HG02852 (cell line): Measurements from ENCODE around the gene APOBEC3B.
"Not testable (repeated sequence)": the region's sequence is repeated elsewhere in the genome, so short reads cannot be mapped to it uniquely, and the experiment has no call there.

ENCODE experiments used
- ATAC-seq: cut with Tn5 transposase; IDR thresholded peaks from one replicate; pipeline ENCODE4 v1.9.1; 2021; ENCODE audit warnings: mild to moderate bottlenecking, moderate library complexity; ENCODE audit not compliant: unreplicated experiment

The APOBEC3B gene

DNA sequence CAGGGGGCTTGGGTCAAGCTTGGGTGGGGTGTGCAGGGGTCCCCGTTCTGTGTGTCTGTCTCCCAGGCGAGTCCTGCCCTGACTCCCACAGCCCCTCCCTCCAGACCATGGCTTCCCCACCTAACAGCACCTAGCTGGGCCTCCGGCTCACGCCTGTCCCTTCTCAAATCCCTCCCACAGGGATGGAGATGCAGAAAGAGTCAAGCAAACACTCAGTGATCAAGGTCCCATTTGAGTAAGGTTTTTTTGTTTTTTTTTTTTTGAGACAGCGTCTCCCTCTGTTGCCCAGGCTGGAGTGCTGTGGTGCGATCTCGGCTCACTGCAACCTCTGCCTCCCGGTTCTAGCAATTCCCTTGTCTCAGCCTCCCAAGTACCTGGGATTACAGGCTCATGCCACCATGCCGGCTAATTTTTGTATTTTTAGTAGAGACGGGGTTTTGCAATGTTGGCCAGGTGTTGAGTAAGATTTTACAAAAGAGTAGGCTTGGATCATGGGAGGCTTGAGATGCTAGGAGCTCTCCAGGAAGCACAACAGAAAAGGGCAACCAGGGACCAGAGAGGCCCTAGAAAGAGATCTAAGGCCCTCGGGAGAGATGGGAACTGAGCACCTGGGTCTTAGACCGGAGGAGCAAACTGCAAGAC lies 44.5 kb downstream of the APOBEC3B start:
- ATAC-seq = no peak

DNA sequence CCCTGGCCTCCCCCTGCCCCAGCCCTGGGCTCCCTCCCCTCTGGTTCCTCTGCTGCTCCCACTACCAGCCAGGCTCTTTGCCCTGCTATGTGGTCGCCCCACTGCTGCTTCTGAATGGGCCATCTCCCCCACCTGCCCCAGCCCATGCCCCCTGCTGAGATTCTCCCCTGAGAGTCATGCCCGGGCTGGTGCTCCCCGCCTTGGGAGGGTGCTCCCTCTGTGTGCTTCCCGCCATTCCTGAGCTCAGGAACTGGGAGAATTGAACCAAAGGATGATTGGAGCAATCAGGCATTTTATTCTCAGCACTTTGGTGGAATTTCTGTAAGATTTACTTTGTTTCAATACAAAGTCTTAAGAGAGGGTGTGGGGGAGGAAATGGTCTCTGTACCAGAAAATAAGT lies 45.6 kb downstream of the APOBEC3B start:
- no peak for ATAC-seq

DNA sequence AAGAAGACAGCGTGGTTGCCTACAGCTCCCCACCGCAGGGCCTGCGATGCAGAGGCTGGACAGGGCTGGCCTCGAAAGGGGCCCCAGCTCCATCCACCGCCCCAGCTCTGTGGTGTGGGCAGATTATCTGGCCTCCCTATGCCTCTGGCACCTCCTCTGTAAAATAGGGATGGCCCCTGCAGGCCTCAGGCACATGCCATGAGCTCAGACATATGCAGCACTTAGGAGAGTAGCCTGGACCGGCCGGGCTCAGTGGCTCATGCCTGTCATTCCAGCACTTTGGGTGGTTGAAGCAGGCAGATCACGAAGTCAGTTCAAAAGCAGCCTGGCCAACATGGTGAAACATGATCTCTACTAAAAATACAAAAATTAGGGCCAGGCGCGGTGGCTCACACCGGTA lies 46.1 kb downstream of the APOBEC3B start:
- no peak for ATAC-seq

DNA sequence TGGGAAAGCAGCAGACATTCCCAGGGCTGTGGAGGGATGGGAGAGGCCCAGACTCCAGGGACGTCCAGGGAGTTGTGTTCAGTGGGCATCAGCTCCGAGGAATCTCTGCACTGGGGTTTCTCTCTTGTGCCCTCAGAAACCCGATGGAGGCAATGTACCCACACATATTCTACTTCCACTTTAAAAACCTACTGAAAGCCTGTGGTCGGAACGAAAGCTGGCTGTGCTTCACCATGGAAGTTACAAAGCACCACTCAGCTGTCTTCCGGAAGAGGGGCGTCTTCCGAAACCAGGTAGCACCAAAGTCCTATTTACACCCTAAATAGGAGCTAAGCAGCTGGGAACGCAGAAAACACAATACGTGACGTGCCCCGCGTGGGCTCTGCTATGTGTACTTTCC lies 47.1 kb downstream of the APOBEC3B start:
- no peak for ATAC-seq

DNA sequence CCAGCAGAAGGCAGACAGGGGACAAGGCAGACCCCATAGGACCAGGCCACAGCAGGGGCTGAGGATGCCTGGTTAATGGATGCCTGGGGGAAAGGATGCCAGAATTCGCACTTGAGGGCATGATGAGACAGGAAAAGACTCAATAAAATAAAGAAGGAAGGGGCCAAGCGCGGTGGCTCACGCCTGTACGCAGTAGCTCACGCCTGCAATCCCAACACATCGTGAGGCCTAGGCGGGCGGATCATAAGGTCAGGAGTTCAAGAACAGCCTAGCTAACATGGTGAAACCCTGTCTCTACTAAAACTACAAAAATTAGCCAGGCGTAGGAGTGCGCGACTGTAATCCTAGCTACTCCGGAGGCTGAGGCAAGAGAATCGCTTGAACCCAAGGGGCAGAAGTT lies 48.6 kb downstream of the APOBEC3B start:
- ATAC-seq = no peak

DNA sequence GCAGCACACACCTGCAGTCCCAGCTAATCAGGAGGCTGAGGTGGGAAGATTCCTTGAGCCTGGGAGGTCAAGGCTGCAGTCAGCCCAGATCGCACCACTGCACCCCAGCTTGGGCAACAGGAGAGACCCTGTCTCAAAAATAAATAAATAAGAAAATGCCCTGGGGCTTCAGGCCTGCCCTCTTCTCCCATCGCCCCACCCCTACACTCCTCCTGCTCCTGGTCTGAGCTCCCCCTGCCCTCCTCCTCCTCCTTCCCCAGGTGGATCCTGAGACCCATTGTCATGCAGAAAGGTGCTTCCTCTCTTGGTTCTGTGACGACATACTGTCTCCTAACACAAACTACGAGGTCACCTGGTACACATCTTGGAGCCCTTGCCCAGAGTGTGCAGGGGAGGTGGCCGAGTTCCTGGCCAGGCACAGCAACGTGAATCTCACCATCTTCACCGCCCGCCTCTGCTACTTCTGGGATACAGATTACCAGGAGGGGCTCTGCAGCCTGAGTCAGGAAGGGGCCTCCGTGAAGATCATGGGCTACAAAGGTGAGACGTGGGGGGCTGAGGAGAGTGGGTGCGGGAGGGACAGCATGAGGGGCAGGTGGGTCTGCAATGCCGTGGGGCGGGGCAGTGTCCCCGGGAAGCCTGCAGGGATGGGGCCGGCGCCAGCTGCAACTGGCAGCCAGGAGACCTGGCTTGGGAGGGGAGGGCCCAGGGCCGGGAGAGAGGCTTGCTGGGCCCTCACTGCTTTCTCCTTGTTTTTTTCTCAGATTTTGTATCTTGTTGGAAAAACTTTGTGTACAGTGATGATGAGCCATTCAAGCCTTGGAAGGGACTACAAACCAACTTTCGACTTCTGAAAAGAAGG lies 49.5 kb downstream of the APOBEC3B start:
- ATAC-seq = not testable (repeated sequence)

DNA sequence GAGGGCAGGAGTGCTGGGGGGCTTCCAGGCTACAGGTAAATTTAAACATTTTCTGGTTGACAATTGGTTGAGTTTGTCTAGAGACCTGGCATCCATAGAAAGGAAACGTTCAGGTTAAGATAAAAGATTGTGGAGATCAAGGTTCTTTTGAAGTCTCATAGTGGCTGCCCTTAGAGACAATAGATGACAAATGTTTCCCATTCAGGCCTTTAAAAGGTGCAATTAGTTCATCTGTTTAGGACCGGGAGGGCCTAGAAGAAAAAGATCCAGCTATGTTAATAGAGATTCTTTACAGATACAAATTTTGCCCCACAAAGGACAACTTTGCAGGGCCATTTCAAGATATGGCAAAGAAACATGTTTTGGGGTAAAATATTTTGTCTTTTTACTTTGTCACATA lies 54.9 kb downstream of the APOBEC3B start:
- ATAC-seq = not testable (repeated sequence)

DNA sequence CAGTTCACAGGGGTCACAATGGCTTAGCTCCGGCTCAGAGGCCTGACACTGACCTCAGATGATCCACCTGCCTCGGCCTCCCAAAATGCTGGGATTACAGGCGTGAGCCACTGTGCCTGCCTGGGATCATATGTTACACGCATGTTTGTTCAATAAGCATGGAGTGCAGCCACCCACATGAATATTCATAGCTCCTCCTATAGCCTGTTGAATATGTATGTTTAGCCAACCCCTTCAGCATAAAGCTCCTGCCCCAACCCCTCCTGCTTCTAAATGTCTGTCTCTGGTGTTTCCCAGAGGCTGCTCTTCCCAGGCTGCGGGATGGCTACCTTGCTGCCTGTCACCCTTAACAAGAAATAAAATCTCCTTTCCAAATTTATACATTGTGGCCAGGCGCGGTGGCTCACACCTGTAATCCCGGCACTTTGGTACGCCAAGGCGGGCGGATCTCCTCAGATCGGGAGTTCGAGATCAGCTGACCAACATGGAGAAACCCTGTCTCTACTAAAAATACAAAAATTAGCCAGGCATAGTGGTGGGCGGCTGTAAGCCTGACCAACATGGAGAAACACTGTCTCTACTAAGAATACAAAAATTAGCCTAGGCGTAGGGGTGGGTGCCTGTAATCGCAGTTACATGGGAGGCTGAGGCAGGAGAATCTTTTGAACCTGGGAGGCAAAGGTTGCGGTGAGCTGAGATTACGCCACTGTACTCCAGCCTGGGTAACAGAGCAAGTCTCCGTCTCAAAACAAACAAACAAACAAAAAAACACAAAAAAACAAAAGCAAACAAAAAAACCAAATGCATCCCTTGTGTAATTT lies 57.4 kb downstream of the APOBEC3B start:
- ATAC-seq = no peak

DNA sequence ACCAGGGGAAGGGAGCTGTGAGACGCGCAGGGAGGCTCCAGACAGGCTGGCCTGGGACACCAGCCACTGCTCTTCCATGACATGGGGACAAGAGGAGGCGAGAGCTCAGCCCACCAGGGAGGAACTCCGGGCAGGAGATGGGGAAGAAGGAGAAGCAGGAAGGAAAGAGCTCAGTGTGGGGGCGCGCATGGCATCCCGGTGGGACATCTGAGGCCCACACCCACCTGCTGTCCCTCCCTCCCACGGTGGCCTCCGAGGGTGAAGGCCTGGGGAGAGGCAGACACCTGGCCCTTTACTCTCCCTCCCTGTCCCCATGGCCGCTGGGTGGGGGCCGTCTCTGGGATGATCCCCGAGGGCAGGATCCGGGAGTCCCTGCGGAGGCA lies 58.0 kb downstream of the APOBEC3B start:
- ATAC-seq = not testable (repeated sequence)

DNA sequence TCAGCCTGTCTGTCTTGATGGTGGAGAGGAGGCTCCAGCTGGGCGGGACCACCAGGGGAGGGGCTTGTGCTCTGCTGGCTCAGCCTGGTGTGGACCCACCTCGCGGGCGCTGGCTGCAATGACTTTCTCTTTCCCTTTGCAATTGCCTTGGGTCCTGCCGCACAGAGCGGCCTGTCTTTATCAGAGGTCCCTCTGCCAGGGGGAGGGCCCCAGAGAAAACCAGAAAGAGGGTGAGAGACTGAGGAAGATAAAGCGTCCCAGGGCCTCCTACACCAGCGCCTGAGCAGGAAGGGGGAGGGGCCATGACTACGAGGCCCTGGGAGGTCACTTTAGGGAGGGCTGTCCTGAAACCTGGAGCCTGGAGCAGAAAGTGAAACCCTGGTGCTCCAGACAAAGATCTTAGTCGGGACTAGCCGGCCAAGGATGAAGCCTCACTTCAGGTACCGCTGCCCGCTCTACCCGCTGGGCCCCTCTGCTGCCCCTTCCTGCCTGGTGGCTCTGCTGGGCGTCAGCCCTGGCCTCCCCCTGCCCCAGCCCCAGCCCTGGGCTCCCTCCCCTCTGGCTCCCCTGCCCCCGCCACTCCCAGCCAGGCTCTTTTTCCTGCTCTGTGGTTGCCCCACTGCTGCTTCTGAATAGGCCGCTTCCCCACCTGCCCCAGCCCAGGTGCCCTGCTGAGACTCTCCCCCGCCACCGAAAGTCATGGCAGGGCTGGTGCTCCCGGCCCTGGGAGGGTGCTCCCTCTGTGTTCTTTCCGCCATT lies 58.6 kb downstream of the APOBEC3B start, which contains the start of gene APOBEC3F:
APOBEC3F (plus strand) TSS at position 327 of the 759 bp plus-strand sequence; CDS start at position 424, 97 bp downstream.
- peak; percentile 88 for ATAC-seq

DNA sequence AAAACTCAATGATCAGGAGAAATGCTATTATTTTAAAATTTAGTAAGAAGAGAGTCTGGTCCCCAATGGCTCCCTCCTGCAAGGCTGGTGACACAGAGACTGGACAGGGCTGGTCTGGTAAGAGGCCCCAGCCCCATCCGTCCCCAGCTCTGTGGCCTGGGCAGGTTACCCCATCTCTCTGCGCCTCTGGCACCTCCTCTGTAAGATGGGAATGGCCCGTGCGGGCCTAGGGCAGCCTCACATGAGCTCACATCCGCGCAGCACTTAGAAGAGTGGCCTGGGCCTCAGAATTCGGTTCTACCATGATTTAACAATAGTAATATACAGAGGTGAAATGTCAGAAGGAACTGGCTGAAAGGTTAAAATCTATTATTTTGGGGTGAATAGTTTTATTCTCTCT lies 59.8 kb downstream of the APOBEC3B start:
- no peak for ATAC-seq
